HEK293 (cell line): ENCODE data around the gene C1orf167.

Experiments
- CTCF ChIA-PET: fragments of 350-600 bp; formaldehyde crosslinking; extraction: SDS; loops from one replicate; lab custom pipeline; 2021; ENCODE audit warnings: antibody characterized with exemption; lab: Yijun Ruan, JAX
- POLR2A ChIA-PET: fragments of 300-600 bp; formaldehyde crosslinking; extraction: SDS; loops from one replicate; lab custom pipeline; 2020; ENCODE audit warnings: antibody characterized with exemption, inconsistent platforms; lab: Yijun Ruan, JAX
- H3K27ac ChIP-seq: fragments of 200-500 bp; sonication (Bioruptor generic); 2 replicates; pipeline ENCODE4 v1.5.1; 2014; ENCODE audit warnings: low read depth, low read length, control low read depth, inconsistent platforms; ENCODE audit errors: extremely low read depth
- H3K36me3 ChIP-seq, 2 experiments: fragments of 200-500 bp in 1 of 2; sonication (Bioruptor generic) in 1 of 2; 1 replicate in 1 of 2; 2 replicates in 1 of 2; pipeline ENCODE4 v1.5.1; 2014 to 2017; ENCODE audit warnings: inconsistent platforms in 2 of 2, low read length in 2 of 2; ENCODE audit not compliant: control insufficient read depth in 2 of 2, insufficient read depth in 1 of 2
- H3K4me1 ChIP-seq: fragments of 200-500 bp; sonication (Bioruptor generic); 2 replicates; pipeline ENCODE4 v1.5.1; 2014; ENCODE audit warnings: mild to moderate bottlenecking, low read length, inconsistent platforms; ENCODE audit not compliant: control insufficient read depth, insufficient read depth
- H3K4me3 ChIP-seq: 2 replicates; pipeline ENCODE4 v1.5.1; 2011; ENCODE audit warnings: low read depth, mild to moderate bottlenecking, control low read depth, low read length, moderate library complexity
- H3K9me3 ChIP-seq: fragments of 200-500 bp; sonication (Bioruptor generic); 2 replicates; pipeline ENCODE4 v1.5.1; 2014; ENCODE audit warnings: low read depth, low read length, inconsistent platforms; ENCODE audit not compliant: control insufficient read depth, insufficient read depth
- AEBP2 ChIP-seq: fragments of 450-650 bp; formaldehyde crosslinking; IDR thresholded peaks from 2 replicates; pipeline ENCODE4 v1.5.1; 2016; ENCODE audit warnings: missing biosample characterization, missing genetic modification characterization, borderline replicate concordance
- GLI2 ChIP-seq: fragments of 450-650 bp; formaldehyde crosslinking; IDR thresholded peaks from 2 replicates; pipeline ENCODE4; 2017; ENCODE audit warnings: missing biosample characterization, missing genetic modification characterization, low read depth, borderline replicate concordance
- GLIS1 ChIP-seq: fragments of 450-650 bp; formaldehyde crosslinking; IDR thresholded peaks from 2 replicates; pipeline ENCODE4 v1.5.1; 2016; ENCODE audit warnings: missing biosample characterization, missing genetic modification characterization
- HOXD13 ChIP-seq: sonication (generic); formaldehyde crosslinking; IDR thresholded peaks from 2 replicates; pipeline ENCODE4 v1.8.0; 2022; ENCODE audit warnings: missing genetic modification reagents, borderline replicate concordance
- REPIN1 ChIP-seq: fragments of 450-650 bp; formaldehyde crosslinking; IDR thresholded peaks from 2 replicates; pipeline ENCODE4 v1.5.1; 2017; ENCODE audit warnings: missing biosample characterization, missing genetic modification characterization, low read depth
- SP3 ChIP-seq: fragments of 450-650 bp; formaldehyde crosslinking; IDR thresholded peaks from 2 replicates; pipeline ENCODE4 v1.5.1; 2016; ENCODE audit warnings: missing biosample characterization, missing genetic modification characterization
- ZBTB26 ChIP-seq: fragments of 450-650 bp; formaldehyde crosslinking; optimal IDR thresholded peaks from 2 replicates; pipeline ENCODE3; 2016; ENCODE audit warnings: missing biosample characterization, mild to moderate bottlenecking, missing genetic modification characterization
- ZEB2 ChIP-seq: fragments of 450-650 bp; formaldehyde crosslinking; IDR thresholded peaks from 2 replicates; pipeline ENCODE4 v1.5.1; 2016; ENCODE audit warnings: missing biosample characterization, missing genetic modification characterization
- ZIC2 ChIP-seq: fragments of 450-650 bp; formaldehyde crosslinking; IDR thresholded peaks from 2 replicates; pipeline ENCODE4 v1.5.1; 2016; ENCODE audit warnings: missing biosample characterization, missing genetic modification characterization
- ZNF157 ChIP-seq: fragments of 450-650 bp; formaldehyde crosslinking; IDR thresholded peaks from 2 replicates; pipeline ENCODE4 v1.5.1; 2016; ENCODE audit warnings: missing biosample characterization, missing genetic modification characterization
- ZNF169 ChIP-seq: fragments of 450-650 bp; formaldehyde crosslinking; IDR thresholded peaks from 2 replicates; pipeline ENCODE4 v1.5.1; 2016; ENCODE audit warnings: missing biosample characterization, missing genetic modification characterization
- ZNF184 ChIP-seq: fragments of 450-650 bp; IDR thresholded peaks from 2 replicates; pipeline ENCODE4 v1.5.1; 2018; ENCODE audit warnings: missing biosample characterization, mild to moderate bottlenecking, missing genetic modification characterization
- ZNF19 ChIP-seq: fragments of 450-650 bp; formaldehyde crosslinking; IDR thresholded peaks from 2 replicates; pipeline ENCODE4; 2016; ENCODE audit warnings: missing biosample characterization, missing genetic modification characterization, low read depth
- ZNF2 ChIP-seq: fragments of 450-650 bp; formaldehyde crosslinking; IDR thresholded peaks from 2 replicates; pipeline ENCODE4 v1.5.1; 2016; ENCODE audit warnings: missing biosample characterization, missing genetic modification characterization
- ZNF202 ChIP-seq: fragments of 450-650 bp; formaldehyde crosslinking; IDR thresholded peaks from 2 replicates; pipeline ENCODE4 v1.5.1; 2016; ENCODE audit warnings: missing biosample characterization, missing genetic modification characterization, borderline replicate concordance
- ZNF211 ChIP-seq: fragments of 450-650 bp; formaldehyde crosslinking; IDR thresholded peaks from 2 replicates; pipeline ENCODE4 v1.5.1; 2016; ENCODE audit warnings: low read depth, missing biosample characterization, missing genetic modification characterization
- ZNF223 ChIP-seq: fragments of 450-650 bp; formaldehyde crosslinking; IDR thresholded peaks from 2 replicates; pipeline ENCODE4 v1.5.1; 2016; ENCODE audit warnings: missing biosample characterization, missing genetic modification characterization
- ZNF280C ChIP-seq: fragments of 450-650 bp; formaldehyde crosslinking; IDR thresholded peaks from 2 replicates; pipeline ENCODE4 v1.5.1; 2016; ENCODE audit warnings: missing biosample characterization, missing genetic modification characterization
- ZNF350 ChIP-seq: fragments of 450-650 bp; formaldehyde crosslinking; IDR thresholded peaks from 2 replicates; pipeline ENCODE4 v1.5.0; 2017; ENCODE audit warnings: missing biosample characterization, mild to moderate bottlenecking, missing genetic modification characterization
- ZNF423 ChIP-seq: fragments of 450-650 bp; formaldehyde crosslinking; IDR thresholded peaks from 2 replicates; pipeline ENCODE4 v1.5.1; 2016; ENCODE audit warnings: missing biosample characterization, missing genetic modification characterization
- ZNF518A ChIP-seq: fragments of 450-650 bp; formaldehyde crosslinking; conservative IDR thresholded peaks from 2 replicates; pipeline ENCODE4 v1.5.1; 2016; ENCODE audit warnings: low read depth, missing biosample characterization, missing genetic modification characterization
- ZNF530 ChIP-seq: fragments of 450-650 bp; formaldehyde crosslinking; IDR thresholded peaks from 2 replicates; pipeline ENCODE4 v1.5.1; 2016; ENCODE audit warnings: low read depth, missing biosample characterization, missing genetic modification characterization
- ZNF558 ChIP-seq: fragments of 450-650 bp; formaldehyde crosslinking; IDR thresholded peaks from 2 replicates; pipeline ENCODE4 v1.5.1; 2016; ENCODE audit warnings: missing biosample characterization, missing genetic modification characterization
- ZNF561 ChIP-seq: fragments of 450-650 bp; IDR thresholded peaks from 2 replicates; pipeline ENCODE4 v1.5.1; 2018; ENCODE audit warnings: missing biosample characterization, missing genetic modification characterization, borderline replicate concordance
- ZNF600 ChIP-seq: fragments of 450-650 bp; formaldehyde crosslinking; IDR thresholded peaks from 2 replicates; pipeline ENCODE4 v1.5.1; 2016; ENCODE audit warnings: missing biosample characterization, missing genetic modification characterization
- ZNF785 ChIP-seq: fragments of 450-650 bp; formaldehyde crosslinking; IDR thresholded peaks from 2 replicates; pipeline ENCODE4 v1.5.1; 2016; ENCODE audit warnings: missing biosample characterization, missing genetic modification characterization
- ZNF843 ChIP-seq: fragments of 450-650 bp; formaldehyde crosslinking; IDR thresholded peaks from 2 replicates; pipeline ENCODE4 v1.5.1; 2016; ENCODE audit warnings: missing biosample characterization, missing genetic modification characterization

C1orf167 gene

GRCh38 chr1:11805422-11806306, 43.7 kb downstream of the C1orf167 start, which contains the start of the genes CLCN6 and MTHFR:
Gene CLCN6 (plus strand): TSS chr1:11806191. CDS start chr1:11806263, 72 bp downstream.
Gene MTHFR (minus strand): TSS chr1:11805964. CDS start chr1:11803116, 2,848 bp downstream.
- H3K9me3 ChIP-seq = no peaks in the 10 kb centered on the region
- H3K4me1 ChIP-seq = peaks cover 4% of the 10 kb centered on the region
- ChIA-PET POLR2A (interaction anchor here (0.6 to 1.6 kb wide), 12 partner anchors 8 to 213 kb away, joined by 3 to 8 read pairs (median 4); partner anchors contain the start of gene MIIP), CTCF (interaction anchor here (0.6 to 0.7 kb wide), 2 partner anchors 18 to 22 kb away, joined by 4 to 5 read pairs; no protein-coding TSS in a partner anchor)
- H3K36me3 ChIP-seq = peaks cover 0 to 56% of the 10 kb centered on the region in 2 experiments
- peak within 1 kb of the TSS; percentile 42; the same call in 1 of the 2 replicates for H3K27ac ChIP-seq
- H3K4me3 ChIP-seq = peak within 1 kb of the TSS; percentile 97
- peak; percentile 93 for TF ChIP-seq ZEB2 (tag by site-specific recombination)
- no peak for TF ChIP-seq ZNF223 (tag by site-specific recombination)
- no peak for TF ChIP-seq ZNF280C (tag by site-specific recombination)
- TF ChIP-seq ZNF785 (tag by site-specific recombination) = no peak
- TF ChIP-seq GLIS1 (tag by site-specific recombination) = peak; percentile 96
- no peak for TF ChIP-seq ZNF530 (tag by site-specific recombination)
- TF ChIP-seq ZNF202 = no peak
- no peak for TF ChIP-seq ZNF211
- TF ChIP-seq HOXD13 (CRISPR knock-in tag) = no peak
- no peak; the same call in 1 of the 2 replicates for TF ChIP-seq ZNF2
- TF ChIP-seq ZNF518A = peak; percentile 79
- TF ChIP-seq ZNF558 (tag by site-specific recombination) = no peak
- no peak for TF ChIP-seq REPIN1 (tag by site-specific recombination)
- no peak for TF ChIP-seq AEBP2 (tag by site-specific recombination)
- TF ChIP-seq GLI2 (tag by site-specific recombination) = no peak
- no peak for TF ChIP-seq ZNF19 (tag by site-specific recombination)
- peak; percentile 38 for TF ChIP-seq ZNF423 (tag by site-specific recombination)
- peak; percentile 96 for TF ChIP-seq SP3 (tag by site-specific recombination)
- peak; percentile 50 for TF ChIP-seq ZIC2
- TF ChIP-seq ZNF169 (tag by site-specific recombination) = no peak
- peak; percentile 71; the same call in 1 of the 2 replicates for TF ChIP-seq ZNF561 (tag by site-specific recombination)
- no peak for TF ChIP-seq ZNF184 (tag by site-specific recombination)
- TF ChIP-seq ZNF350 = no peak
- TF ChIP-seq ZNF600 (tag by site-specific recombination) = no peak
- no peak for TF ChIP-seq ZNF157 (tag by site-specific recombination)
- TF ChIP-seq ZNF843 (tag by site-specific recombination) = peak; percentile 77; the same call in 1 of the 2 replicates
- TF ChIP-seq ZBTB26 (tag by site-specific recombination) = peak; percentile 82
